T47D (cell line): ENCODE data around the gene LPIN1.
"Not testable (repeated sequence)": the region's sequence is repeated elsewhere in the genome, so short reads cannot be mapped to it uniquely, and the experiment has no call there.

ENCODE experiments used
- DNase-seq, 2 experiments: peaks; one replicate each; pipeline versions ENCODE4 v3.0.0 to v3.0.0-alpha.2; 2011 to 2012; ENCODE audit warnings: low read depth in 1 of 2, low spot score in 1 of 2
- JUND ChIP-seq: IDR thresholded peaks from 2 replicates; pipeline ENCODE4 v1.6.1; 2012; ENCODE audit warnings: low read depth
- in situ Hi-C: cut with HindIII; loops from 2 replicates; pipeline ENCODE4 v1.10.0; 2016; ENCODE audit warnings: low sequenced_read_pairs, low pct_unique_long_range_greater_than_20kb

LPIN1 gene

GRCh38 chr2:11827547-11827946, 81.1 kb downstream of the LPIN1 start:
- DNase-seq = no peak
- in situ Hi-C loops = no loop called here
- TF ChIP-seq JUND = no peak

GRCh38 chr2:11828933-11829323, 82.5 kb downstream of the LPIN1 start:
- no peak for TF ChIP-seq JUND
- DNase-seq = no peak
- in situ Hi-C loops = no loop called here

GRCh38 chr2:11829324-11829946, 83.0 kb downstream of the LPIN1 start:
- in situ Hi-C loops = no loop called here
- peak in 1 of 2 experiments; percentile 35 for DNase-seq

GRCh38 chr2:11829947-11830707, 83.7 kb downstream of the LPIN1 start:
- in situ Hi-C loops = no loop called here
- TF ChIP-seq JUND = no peak
- peak; percentile 58 to 75 for DNase-seq

More at GRCh38 chr2:11829324-11829946, 83.0 kb downstream of the LPIN1 start:
- no peak for TF ChIP-seq JUND

GRCh38 chr2:11830708-11831301, 84.4 kb downstream of the LPIN1 start:
- TF ChIP-seq JUND = no peak
- in situ Hi-C loops = no loop called here

GRCh38 chr2:11831415-11831814, 85.0 kb downstream of the LPIN1 start:
- no peak for DNase-seq
- in situ Hi-C loops = no loop called here
- TF ChIP-seq JUND = no peak

More at GRCh38 chr2:11830708-11831301, 84.4 kb downstream of the LPIN1 start:
- DNase-seq = no peak

- TF ChIP-seq JUND = no peak
- no peak for DNase-seq
- in situ Hi-C loops = no loop called here
Observed at GRCh38 chr2:11832531-11832930, 86.1 kb downstream of the LPIN1 start.

GRCh38 chr2:11833601-11834000, 87.2 kb downstream of the LPIN1 start:
- in situ Hi-C loops = no loop called here
- DNase-seq = no peak
- no peak for TF ChIP-seq JUND

GRCh38 chr2:11835403-11835802, 89.0 kb downstream of the LPIN1 start:
- DNase-seq = peak in 1 of 2 experiments; percentile 27
- in situ Hi-C loops = no loop called here

GRCh38 chr2:11836647-11837219, 90.3 kb downstream of the LPIN1 start:
- no peak for TF ChIP-seq JUND
- DNase-seq = no peak
- in situ Hi-C loops = no loop called here

More at GRCh38 chr2:11835403-11835802, 89.0 kb downstream of the LPIN1 start:
- no peak for TF ChIP-seq JUND

- in situ Hi-C loops = no loop called here
- no peak for DNase-seq
- no peak for TF ChIP-seq JUND
Observed at GRCh38 chr2:11837875-11838734, 91.7 kb downstream of the LPIN1 start.

- in situ Hi-C loops = no loop called here
- no peak for TF ChIP-seq JUND
- no peak for DNase-seq
Observed at GRCh38 chr2:11839916-11840315, 93.5 kb downstream of the LPIN1 start.

- peak in 1 of 2 experiments; percentile 5 for DNase-seq
- no peak for TF ChIP-seq JUND
- in situ Hi-C loops = no loop called here
Observed at GRCh38 chr2:11842336-11842735, 95.9 kb downstream of the LPIN1 start.

- in situ Hi-C loops, DNase-seq: not testable (repeated sequence)
Observed at GRCh38 chr2:11844798-11845197, 98.4 kb downstream of the LPIN1 start.

- in situ Hi-C loops, DNase-seq: not testable (repeated sequence)
Observed at GRCh38 chr2:11847935-11848334, 101.5 kb downstream of the LPIN1 start.
